GM10248 (cell line): ENCODE measurements around the gene FARS2.

Source experiments
- CTCF ChIA-PET: fragments of 300-600 bp; sonication (Branson Sonifier 250); formaldehyde crosslinking; extraction: SDS; loops from one replicate; lab custom pipeline; 2021; ENCODE audit warnings: antibody characterized with exemption; lab: Yijun Ruan, JAX
- POLR2A ChIA-PET: fragments of 350-650 bp; sonication (Branson Sonifier 250); formaldehyde crosslinking; extraction: SDS; loops from one replicate; lab custom pipeline; 2020; ENCODE audit warnings: antibody characterized with exemption; lab: Yijun Ruan, JAX
- DNase-seq: peaks from one replicate; pipeline ENCODE4 v3.0.0; 2012; ENCODE audit errors: extremely low spot score
- TF ChIP-seq, protein P1 (sequence below): IDR thresholded peaks from 2 replicates; pipeline ENCODE4 v1.5.1; 2012; ENCODE audit warnings: mild to moderate bottlenecking, low read depth; ENCODE audit errors: extremely low read depth, missing control alignments, control extremely low read depth

The FARS2 gene

DNA sequence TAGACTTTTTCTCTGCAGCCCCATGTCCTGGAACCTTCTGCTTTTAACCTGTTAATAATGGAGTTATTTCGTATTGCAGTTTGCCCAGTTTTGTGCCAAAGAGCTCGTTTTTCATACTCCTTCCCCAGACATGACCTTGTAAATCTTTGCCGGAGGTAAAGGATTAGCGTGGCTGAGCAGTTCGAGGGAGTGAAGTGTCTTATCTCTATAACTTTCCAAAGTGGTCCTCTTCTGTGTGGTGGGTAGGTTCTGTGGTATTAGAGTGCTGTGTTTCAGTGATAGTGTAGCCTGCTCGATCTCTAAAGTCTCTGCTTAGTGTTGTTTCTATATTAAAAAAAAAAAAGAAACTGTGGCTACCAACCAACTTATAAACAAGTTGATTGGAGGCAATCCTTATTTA is 67.5 kb downstream of the FARS2 start:
- POLR2A ChIA-PET = no interaction called here
- TF ChIP-seq, protein P1, sequence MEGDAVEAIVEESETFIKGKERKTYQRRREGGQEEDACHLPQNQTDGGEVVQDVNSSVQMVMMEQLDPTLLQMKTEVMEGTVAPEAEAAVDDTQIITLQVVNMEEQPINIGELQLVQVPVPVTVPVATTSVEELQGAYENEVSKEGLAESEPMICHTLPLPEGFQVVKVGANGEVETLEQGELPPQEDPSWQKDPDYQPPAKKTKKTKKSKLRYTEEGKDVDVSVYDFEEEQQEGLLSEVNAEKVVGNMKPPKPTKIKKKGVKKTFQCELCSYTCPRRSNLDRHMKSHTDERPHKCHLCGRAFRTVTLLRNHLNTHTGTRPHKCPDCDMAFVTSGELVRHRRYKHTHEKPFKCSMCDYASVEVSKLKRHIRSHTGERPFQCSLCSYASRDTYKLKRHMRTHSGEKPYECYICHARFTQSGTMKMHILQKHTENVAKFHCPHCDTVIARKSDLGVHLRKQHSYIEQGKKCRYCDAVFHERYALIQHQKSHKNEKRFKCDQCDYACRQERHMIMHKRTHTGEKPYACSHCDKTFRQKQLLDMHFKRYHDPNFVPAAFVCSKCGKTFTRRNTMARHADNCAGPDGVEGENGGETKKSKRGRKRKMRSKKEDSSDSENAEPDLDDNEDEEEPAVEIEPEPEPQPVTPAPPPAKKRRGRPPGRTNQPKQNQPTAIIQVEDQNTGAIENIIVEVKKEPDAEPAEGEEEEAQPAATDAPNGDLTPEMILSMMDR = no peak
- CTCF ChIA-PET = interaction anchor here (1.8 kb wide), 2 partner anchors 11 to 185 kb away, joined by 4 to 6 read pairs; no protein-coding TSS in a partner anchor
- DNase-seq = no peak

DNA sequence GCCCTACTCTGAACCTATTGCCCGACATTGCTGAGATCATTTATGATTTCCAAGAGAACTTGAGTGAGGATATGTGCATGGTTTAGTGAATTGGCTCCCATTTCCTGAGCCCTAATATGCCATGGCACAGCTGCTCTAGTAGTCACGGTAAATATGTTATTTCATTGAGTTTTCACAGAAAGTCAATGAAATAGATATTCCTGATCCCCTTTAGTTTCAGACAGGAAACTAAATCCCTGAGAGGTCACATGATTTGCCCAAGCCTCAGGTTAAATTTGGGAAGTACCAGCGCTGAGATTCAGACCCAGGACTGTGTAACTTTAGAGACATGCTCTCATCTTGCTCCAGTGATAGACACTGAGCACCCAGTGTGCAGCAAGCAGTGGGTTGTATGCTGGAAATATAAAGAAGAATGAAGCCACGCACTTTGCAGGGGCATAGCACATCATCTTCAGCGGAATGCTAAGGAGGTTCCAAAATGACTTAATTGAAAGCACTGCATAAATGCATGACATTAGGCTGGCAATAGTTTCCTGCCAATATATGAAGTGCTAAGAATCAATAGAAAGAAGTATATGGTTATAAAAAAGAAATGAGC is 70.6 kb downstream of the FARS2 start:
- DNase-seq = no peak
- ChIA-PET POLR2A (no interaction called here), CTCF (interaction anchor here (1.3 to 1.9 kb wide), 2 partner anchors 20 to 29 kb away, joined by 3 to 5 read pairs; no protein-coding TSS in a partner anchor)
- TF ChIP-seq, protein P1 = no peak

DNA sequence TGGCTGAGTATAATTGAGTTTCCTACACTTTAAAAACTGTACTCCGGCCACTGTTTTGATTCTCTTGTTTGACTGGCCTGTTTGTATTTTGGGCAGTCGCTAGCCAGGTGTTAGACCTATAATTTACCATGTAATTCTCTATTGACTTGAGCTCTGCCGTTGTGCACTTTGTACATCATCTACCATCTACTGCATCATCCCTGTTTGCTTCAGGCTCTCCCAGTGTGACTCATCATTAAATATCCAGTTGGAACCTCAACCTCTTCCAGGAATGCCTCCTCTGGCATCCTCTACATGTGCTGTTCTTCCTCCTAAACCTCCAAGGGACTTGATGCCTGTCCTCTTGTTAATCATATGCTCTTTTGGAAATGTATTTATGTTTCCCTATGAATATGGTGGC is 72.3 kb downstream of the FARS2 start:
- DNase-seq = no peak
- TF ChIP-seq, protein P1 = no peak
- POLR2A ChIA-PET = no interaction called here
- CTCF ChIA-PET = interaction anchor here (1.6 to 1.9 kb wide), 2 partner anchors 12 to 31 kb away, joined by 4 to 5 read pairs; no protein-coding TSS in a partner anchor

DNA sequence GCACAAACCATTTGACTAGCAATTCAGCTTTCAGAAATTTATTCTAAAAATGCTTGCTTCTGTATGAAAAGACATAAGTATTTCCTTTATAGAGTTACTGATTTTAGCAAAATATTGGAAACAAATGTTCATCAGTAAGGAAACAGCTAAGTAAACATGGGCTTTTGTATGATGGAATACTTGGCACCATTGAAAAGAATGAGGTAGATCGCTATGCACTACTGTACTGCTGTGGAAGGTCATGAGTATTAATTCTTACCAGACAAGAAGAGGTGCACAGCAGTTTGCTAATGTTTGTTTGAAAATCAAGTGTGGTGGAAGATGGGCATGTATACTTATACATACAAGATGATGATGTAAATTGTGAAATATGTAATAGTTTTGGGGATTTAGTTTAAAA is 73.0 kb downstream of the FARS2 start:
- CTCF ChIA-PET = interaction anchor here (1.6 kb wide), 1 partner anchor 13 kb away, joined by 4 read pairs; no protein-coding TSS in a partner anchor
- DNase-seq = no peak
- TF ChIP-seq, protein P1 = no peak
- POLR2A ChIA-PET = no interaction called here

DNA sequence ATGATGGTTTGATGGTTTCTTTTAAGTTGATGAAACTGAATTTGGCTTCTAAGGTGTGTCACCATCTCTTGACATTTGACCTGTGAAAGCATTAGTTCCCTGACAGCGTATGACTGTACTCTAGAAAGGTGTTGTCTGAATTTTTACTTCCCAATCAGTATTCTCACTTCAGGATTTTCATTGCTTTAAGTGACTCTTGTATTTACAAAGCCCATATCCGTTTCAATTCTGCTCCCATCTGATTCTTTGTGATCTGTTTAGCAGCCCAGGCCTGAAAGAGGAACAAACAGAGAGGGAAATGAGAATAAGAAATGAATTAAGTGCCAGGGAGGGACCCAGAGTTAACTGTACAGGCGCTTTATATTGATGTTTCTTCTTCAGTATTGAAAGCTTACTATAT is 73.7 kb downstream of the FARS2 start:
- POLR2A ChIA-PET = no interaction called here
- DNase-seq = peak; percentile 21
- TF ChIP-seq, protein P1 = no peak
- CTCF ChIA-PET = interaction anchor here (1.6 to 1.7 kb wide), 2 partner anchors 11 to 1212 kb away, joined by 3 to 4 read pairs; no protein-coding TSS in a partner anchor

DNA sequence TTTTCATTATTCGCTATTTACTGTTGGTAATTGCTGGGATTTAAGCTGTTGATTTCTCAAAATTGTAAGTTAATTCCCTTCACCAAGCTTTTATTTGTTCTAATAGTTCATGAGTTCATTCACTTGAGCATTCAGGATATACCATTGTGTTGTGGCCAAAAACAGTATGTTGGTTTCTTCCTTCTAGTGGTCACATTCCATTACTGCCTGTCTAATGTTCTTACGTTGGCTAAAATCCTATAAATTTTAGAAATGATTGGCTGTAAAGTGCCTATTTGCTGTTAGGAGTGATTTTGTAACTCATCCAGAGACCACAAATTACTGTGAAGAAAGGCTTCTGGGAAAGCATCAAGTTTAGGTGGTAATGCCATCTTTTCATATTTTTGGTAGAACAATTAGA is 76.3 kb downstream of the FARS2 start:
- TF ChIP-seq, protein P1 = no peak
- CTCF ChIA-PET = interaction anchor here (0.6 kb wide), 1 partner anchor 34 kb away, joined by 4 read pairs; no protein-coding TSS in a partner anchor
- DNase-seq = no peak
- POLR2A ChIA-PET = no interaction called here
